ENCODE results near the gene PTPRD. TPM values are rescaled to one million over a fixed set of nuclear protein-coding genes. Genes with fewer than 3 reads are reported as not detected.

PTPRD gene
- total RNA-seq, 1 experiment from 2014 or later: not detected

GRCh38 chr9:8946461-8946860, 1666.3 kb downstream of the PTPRD start:
- TF ChIP-seq EZH2 (IDR thresholded peaks at IDR 0.05; ENCODE audit: borderline replicate concordance, low read depth, low read length, poor library complexity, severe bottlenecking): no peak
- no peak for TF ChIP-seq CTCF (conservative IDR thresholded peaks at IDR 0.05; ENCODE audit: low read depth, low read length)
- Histone ChIP-seq H3K9me3 (ENCODE audit: low read depth, low read length, poor library complexity, severe bottlenecking) (no peaks in the 10 kb centered on the region), H3K27me3 (replicated peaks; ENCODE audit: insufficient read depth, low read depth, low read length, poor library complexity) (no peaks in the 10 kb centered on the region), H3K4me3 (ENCODE audit: low read depth, low read length, poor library complexity, severe bottlenecking) (no peak overlapping the region), H3K36me3 (ENCODE audit: insufficient read depth, low read length, poor library complexity, severe bottlenecking) (no peaks in the 10 kb centered on the region), H3K27ac (ENCODE audit: low read depth, low read length, poor library complexity, severe bottlenecking) (no peak overlapping the region), H3K4me1 (ENCODE audit: insufficient read depth, low read length, poor library complexity, severe bottlenecking) (no peaks in the 10 kb centered on the region)
- ChIA-PET CTCF (no interaction called here), POLR2A (ENCODE audit: low non-redundant PET) (no interaction called here)
- DNase-seq (ENCODE audit: low spot score): no peak
- BruUV-seq (replicated peaks): no TSS peak
- intact Hi-C loops (cut with micrococcal nuclease; ENCODE audit: unreplicated experiment): no loop called here

DNA sequence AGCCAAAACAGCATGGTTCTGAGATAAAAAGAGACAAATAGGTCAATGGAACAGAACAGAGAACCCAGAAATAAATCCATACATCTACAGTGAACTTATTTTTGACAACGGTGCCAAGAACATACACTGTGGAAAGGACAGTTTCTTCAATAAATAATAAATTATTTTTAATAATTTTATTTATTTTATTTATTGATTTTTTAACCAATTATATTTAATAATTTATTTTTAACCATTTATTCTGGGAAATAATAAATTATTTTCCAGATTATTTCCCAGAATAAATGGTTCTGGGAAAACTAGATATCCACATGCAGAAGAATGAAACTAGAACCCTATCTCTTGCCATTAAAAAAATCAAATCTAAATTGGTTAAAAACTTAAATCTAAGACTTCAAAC, 1669.4 kb downstream of the PTPRD start:
- Histone ChIP-seq H3K9me3 (ENCODE audit: low read depth, low read length, poor library complexity, severe bottlenecking) (no peaks in the 10 kb centered on the region), H3K27ac (ENCODE audit: low read depth, low read length, poor library complexity, severe bottlenecking) (no peak overlapping the region), H3K4me3 (ENCODE audit: low read depth, low read length, poor library complexity, severe bottlenecking) (no peak overlapping the region), H3K4me1 (ENCODE audit: insufficient read depth, low read length, poor library complexity, severe bottlenecking) (no peaks in the 10 kb centered on the region), H3K27me3 (replicated peaks; ENCODE audit: insufficient read depth, low read depth, low read length, poor library complexity) (no peaks in the 10 kb centered on the region), H3K36me3 (ENCODE audit: insufficient read depth, low read length, poor library complexity, severe bottlenecking) (no peaks in the 10 kb centered on the region)
- ChIA-PET CTCF (no interaction called here), POLR2A (ENCODE audit: low non-redundant PET) (no interaction called here)
- TF ChIP-seq CTCF (conservative IDR thresholded peaks at IDR 0.05; ENCODE audit: low read depth, low read length) (no peak), EZH2 (IDR thresholded peaks at IDR 0.05; ENCODE audit: borderline replicate concordance, low read depth, low read length, poor library complexity, severe bottlenecking) (no peak)
- no TSS peak for BruUV-seq (replicated peaks)
- intact Hi-C loops (cut with micrococcal nuclease; ENCODE audit: unreplicated experiment): no loop called here
- DNase-seq (ENCODE audit: low spot score): no peak

DNA sequence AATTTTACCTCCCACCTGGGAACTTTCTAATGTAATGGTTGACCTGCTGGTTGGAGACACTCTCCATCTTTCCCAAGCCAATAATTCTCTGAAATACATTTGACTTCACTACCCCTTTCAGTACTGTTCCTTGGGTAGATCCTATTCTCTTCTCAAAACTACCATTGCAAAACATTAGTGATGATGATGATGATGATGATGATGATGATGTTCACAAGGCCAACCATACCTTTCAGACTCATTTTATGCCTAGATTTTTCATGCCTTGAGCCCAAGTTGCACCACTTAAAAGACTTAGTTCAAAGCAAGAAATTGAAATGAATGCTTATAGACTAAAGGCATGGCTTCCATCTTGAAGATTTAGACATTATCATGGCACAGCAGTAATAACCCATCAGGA, 1672.2 kb downstream of the PTPRD start:
- TF ChIP-seq CTCF (conservative IDR thresholded peaks at IDR 0.05; ENCODE audit: low read depth, low read length) (no peak), EZH2 (IDR thresholded peaks at IDR 0.05; ENCODE audit: borderline replicate concordance, low read depth, low read length, poor library complexity, severe bottlenecking) (no peak)
- DNase-seq (ENCODE audit: low spot score): no peak
- no peaks in the 10 kb centered on the region for H3K36me3 ChIP-seq (ENCODE audit: insufficient read depth, low read length, poor library complexity, severe bottlenecking)
- no peak overlapping the region for H3K27ac ChIP-seq (ENCODE audit: low read depth, low read length, poor library complexity, severe bottlenecking)
- no TSS peak for BruUV-seq (replicated peaks)
- ChIA-PET POLR2A (ENCODE audit: low non-redundant PET) (no interaction called here), CTCF (no interaction called here)
- H3K27me3 ChIP-seq (replicated peaks; ENCODE audit: insufficient read depth, low read depth, low read length, poor library complexity): peaks cover 7% of the 10 kb centered on the region
- no peaks in the 10 kb centered on the region for H3K4me1 ChIP-seq (ENCODE audit: insufficient read depth, low read length, poor library complexity, severe bottlenecking)
- intact Hi-C loops (cut with micrococcal nuclease; ENCODE audit: unreplicated experiment): no loop called here
- H3K9me3 ChIP-seq (ENCODE audit: low read depth, low read length, poor library complexity, severe bottlenecking): no peaks in the 10 kb centered on the region
- no peak overlapping the region for H3K4me3 ChIP-seq (ENCODE audit: low read depth, low read length, poor library complexity, severe bottlenecking)
